Suprapubic skin (tissue), 4 donors: ENCODE measurements around the gene STYX.

Experiments
- CTCF ChIP-seq, 2 donors: fragments of 200-600 bp in 1 of 2; fragments of 450-650 bp in 1 of 2; sonication (generic) in 1 of 2; IDR thresholded peaks; one replicate each; pipeline ENCODE4 v1.5.1; 2016 to 2019; ENCODE audit warnings: antibody characterized with exemption in 2 of 2, mild to moderate bottlenecking in 1 of 2, moderate library complexity in 1 of 2
- EP300 ChIP-seq: sonication (generic); formaldehyde crosslinking; IDR thresholded peaks from one replicate; pipeline ENCODE4 v1.6.1; 2017; ENCODE audit warnings: antibody characterized with exemption
- POLR2A ChIP-seq, 2 donors: fragments of 450-650 bp; IDR thresholded peaks; one replicate each; pipeline ENCODE4 v1.6.1; 2017; ENCODE audit warnings: antibody characterized with exemption in 2 of 2, mild to moderate bottlenecking in 2 of 2, moderate library complexity in 2 of 2
- POLR2AphosphoS5 ChIP-seq, 3 donors: sonication (generic); formaldehyde crosslinking; IDR thresholded peaks; one replicate each; pipeline ENCODE4 v1.6.1; 2017; ENCODE audit warnings: antibody characterized with exemption in 3 of 3

GRCh38 chr14:52824462-52824861, 94.5 kb downstream of the STYX start:
- TF ChIP-seq CTCF (IDR thresholded peaks at IDR 0.05) (no peak), EP300 (no peak), POLR2A (IDR thresholded peaks at IDR 0.05) (no peak), POLR2AphosphoS5 (IDR thresholded peaks at IDR 0.05) (no peak)
